Stimulated activated memory B cell treated with anti-CD40 and anti-IgM and Interleukin-4, amounts not matched to agents 10 μg/mL and 1 μg/mL and 100 μg/mL, for 72 hours (primary cell): ENCODE measurements around the gene CBY1.
A peak's percentile ranks its signal among the peaks of the same experiment; 100 is the strongest.
"Not testable (repeated sequence)": the region's sequence is repeated elsewhere in the genome, so short reads cannot be mapped to it uniquely, and the experiment has no call there.

Experiments used
- ATAC-seq: fragments of 150-1000 bp; cut with Tn5 transposase; 2 replicates; pipeline ENCODE4 v1.10.0; 2021
- H3K27ac Mint-ChIP-seq: one replicate; pipeline ENCODE4 v1.8.0; 2022; ENCODE audit warnings: mild to moderate bottlenecking, mixed read lengths
- H3K27me3 Mint-ChIP-seq: one replicate; pipeline ENCODE4 v1.8.0; 2022; ENCODE audit warnings: mixed read lengths
- H3K36me3 Mint-ChIP-seq: one replicate; pipeline ENCODE4 v1.8.0; 2022; ENCODE audit warnings: mixed read lengths
- H3K4me1 Mint-ChIP-seq: one replicate; pipeline ENCODE4 v1.8.0; 2022; ENCODE audit warnings: mixed read lengths
- H3K4me3 Mint-ChIP-seq: one replicate; pipeline ENCODE4 v1.8.0; 2022; ENCODE audit warnings: mild to moderate bottlenecking, moderate library complexity, mixed read lengths
- H3K9me3 Mint-ChIP-seq: one replicate; pipeline ENCODE4 v1.8.0; 2022; ENCODE audit warnings: mixed read lengths

The CBY1 gene

GRCh38 chr22:38632528-38632927, 23.9 kb upstream of the CBY1 start:
- no peak for ATAC-seq
- Mint-ChIP-seq H3K9me3 (no peaks in the 10 kb centered on the region), H3K4me3 (no peak overlapping the region), H3K4me1 (no peaks in the 10 kb centered on the region), H3K27me3 (peaks cover 33% of the 10 kb centered on the region), H3K27ac (no peak overlapping the region), H3K36me3 (no peaks in the 10 kb centered on the region)

- H3K4me3 Mint-ChIP-seq: no peak overlapping the region
- H3K4me1 Mint-ChIP-seq: no peaks in the 10 kb centered on the region
- no peaks in the 10 kb centered on the region for H3K9me3 Mint-ChIP-seq
- H3K36me3 Mint-ChIP-seq: no peaks in the 10 kb centered on the region
- no peak for ATAC-seq
- H3K27me3 Mint-ChIP-seq: peaks cover 37% of the 10 kb centered on the region
- no peak overlapping the region for H3K27ac Mint-ChIP-seq
These were observed 18.2 kb upstream of the CBY1 start for GRCh38 chr22:38638216-38638615.

GRCh38 chr22:38638728-38639127, 17.7 kb upstream of the CBY1 start:
- Mint-ChIP-seq H3K27ac (no peak overlapping the region), H3K27me3 (peaks cover 37% of the 10 kb centered on the region), H3K36me3 (no peaks in the 10 kb centered on the region)

GRCh38 chr22:38641476-38642040, 14.9 kb upstream of the CBY1 start:
- ATAC-seq: no peak
- H3K4me3 Mint-ChIP-seq: no peak overlapping the region
- H3K27me3 Mint-ChIP-seq: peaks cover 37% of the 10 kb centered on the region
- no peak overlapping the region for H3K27ac Mint-ChIP-seq
- H3K4me1 Mint-ChIP-seq: no peaks in the 10 kb centered on the region
- H3K36me3 Mint-ChIP-seq: no peaks in the 10 kb centered on the region
- no peaks in the 10 kb centered on the region for H3K9me3 Mint-ChIP-seq

More at GRCh38 chr22:38638728-38639127, 17.7 kb upstream of the CBY1 start:
- H3K4me1 Mint-ChIP-seq: no peaks in the 10 kb centered on the region
- no peak for ATAC-seq
- H3K4me3 Mint-ChIP-seq: no peak overlapping the region
- H3K9me3 Mint-ChIP-seq: no peaks in the 10 kb centered on the region

GRCh38 chr22:38644245-38644644, 12.2 kb upstream of the CBY1 start:
- not testable (repeated sequence) for H3K4me1 Mint-ChIP-seq, H3K36me3 Mint-ChIP-seq, H3K9me3 Mint-ChIP-seq, H3K4me3 Mint-ChIP-seq, H3K27ac Mint-ChIP-seq
- ATAC-seq: peak; percentile 76
- peaks cover 44% of the 10 kb centered on the region for H3K27me3 Mint-ChIP-seq

- Mint-ChIP-seq H3K9me3 (no peaks in the 10 kb centered on the region), H3K36me3 (no peaks in the 10 kb centered on the region), H3K27ac (no peak overlapping the region), H3K27me3 (peaks cover 35% of the 10 kb centered on the region), H3K4me3 (no peak overlapping the region), H3K4me1 (no peaks in the 10 kb centered on the region)
- ATAC-seq: no peak
These were observed 11.0 kb upstream of the CBY1 start for GRCh38 chr22:38645430-38645829.

- Mint-ChIP-seq H3K27me3 (peaks cover 9% of the 10 kb centered on the region), H3K4me1 (no peaks in the 10 kb centered on the region), H3K27ac (no peak overlapping the region), H3K4me3 (no peak overlapping the region), H3K9me3 (no peaks in the 10 kb centered on the region), H3K36me3 (no peaks in the 10 kb centered on the region)
- no peak for ATAC-seq
These were observed 6.5 kb upstream of the CBY1 start for GRCh38 chr22:38649841-38650522.

- H3K4me1 Mint-ChIP-seq: peaks cover 6% of the 10 kb centered on the region
These were observed 3.6 kb upstream of the CBY1 start for GRCh38 chr22:38652859-38653258.

GRCh38 chr22:38653741-38654140, 2.7 kb upstream of the CBY1 start:
- no peaks in the 10 kb centered on the region for H3K36me3 Mint-ChIP-seq
- H3K9me3 Mint-ChIP-seq: no peaks in the 10 kb centered on the region
- no peaks in the 10 kb centered on the region for H3K27me3 Mint-ChIP-seq
- H3K4me3 Mint-ChIP-seq: no peak overlapping the region
- ATAC-seq: no peak
- no peak overlapping the region for H3K27ac Mint-ChIP-seq
- H3K4me1 Mint-ChIP-seq: peaks cover 6% of the 10 kb centered on the region

More at GRCh38 chr22:38652859-38653258, 3.6 kb upstream of the CBY1 start:
- Mint-ChIP-seq H3K27ac (no peak overlapping the region), H3K27me3 (peaks cover 6% of the 10 kb centered on the region), H3K36me3 (no peaks in the 10 kb centered on the region), H3K9me3 (no peaks in the 10 kb centered on the region), H3K4me3 (no peak overlapping the region)
- no peak for ATAC-seq

- ATAC-seq: no peak
- H3K9me3 Mint-ChIP-seq: no peaks in the 10 kb centered on the region
- H3K27me3 Mint-ChIP-seq: no peaks in the 10 kb centered on the region
- no peaks in the 10 kb centered on the region for H3K36me3 Mint-ChIP-seq
- peak overlapping the region; percentile 96 for H3K27ac Mint-ChIP-seq
- H3K4me1 Mint-ChIP-seq: peaks cover 6% of the 10 kb centered on the region
- H3K4me3 Mint-ChIP-seq: peak overlapping the region; percentile 90
These were observed 751 bp upstream of the CBY1 start for GRCh38 chr22:38655519-38656255.

- H3K9me3 Mint-ChIP-seq: no peaks in the 10 kb centered on the region
These were observed 839 bp downstream of the CBY1 start for GRCh38 chr22:38657045-38657909.

GRCh38 chr22:38674888-38675287, 18.4 kb downstream of the CBY1 start:
- no peak for ATAC-seq
- Mint-ChIP-seq H3K36me3 (peaks cover 26% of the 10 kb centered on the region), H3K27ac (no peak overlapping the region), H3K27me3 (no peaks in the 10 kb centered on the region), H3K4me3 (no peak overlapping the region), H3K4me1 (no peaks in the 10 kb centered on the region), H3K9me3 (no peaks in the 10 kb centered on the region)

More at GRCh38 chr22:38657045-38657909, 839 bp downstream of the CBY1 start:
- H3K4me1 Mint-ChIP-seq: peaks cover 6% of the 10 kb centered on the region
- ATAC-seq: no peak
- peak overlapping the region; percentile 90 for H3K4me3 Mint-ChIP-seq
- peak overlapping the region; percentile 96 for H3K27ac Mint-ChIP-seq
- no peaks in the 10 kb centered on the region for H3K36me3 Mint-ChIP-seq
- H3K27me3 Mint-ChIP-seq: no peaks in the 10 kb centered on the region

- Mint-ChIP-seq H3K27me3 (no peaks in the 10 kb centered on the region), H3K27ac (no peak overlapping the region)
These were observed 19.4 kb downstream of the CBY1 start for GRCh38 chr22:38675833-38676232.

GRCh38 chr22:38681582-38682335, 25.3 kb downstream of the CBY1 start, which contains the start of gene TOMM22:
Gene TOMM22, plus strand, starts transcription at chr22:38681957. Its CDS starts 22 bp downstream, at chr22:38681979.
- ATAC-seq: peak; percentile 99
- H3K4me3 Mint-ChIP-seq: peak within 1 kb of the TSS; percentile 93
- H3K9me3 Mint-ChIP-seq: no peaks in the 10 kb centered on the region

More at GRCh38 chr22:38675833-38676232, 19.4 kb downstream of the CBY1 start:
- H3K4me1 Mint-ChIP-seq: no peaks in the 10 kb centered on the region
- no peaks in the 10 kb centered on the region for H3K9me3 Mint-ChIP-seq
- no peak for ATAC-seq
- peaks cover 23% of the 10 kb centered on the region for H3K36me3 Mint-ChIP-seq
- H3K4me3 Mint-ChIP-seq: no peak overlapping the region

More at GRCh38 chr22:38681582-38682335, 25.3 kb downstream of the CBY1 start, which contains the start of gene TOMM22:
- peak within 1 kb of the TSS; percentile 91 for H3K27ac Mint-ChIP-seq
- peaks cover 23% of the 10 kb centered on the region for H3K4me1 Mint-ChIP-seq
- H3K36me3 Mint-ChIP-seq: peaks cover 17% of the 10 kb centered on the region
- no peaks in the 10 kb centered on the region for H3K27me3 Mint-ChIP-seq
